Glutamatergic neuron (in vitro differentiated cells): Measurements from ENCODE around the gene AUTS2. TPM values are rescaled to one million over a fixed set of nuclear protein-coding genes. Genes with fewer than 3 reads are reported as not detected.

Experiments
- DNase-seq: peaks from one replicate; pipeline ENCODE4 v3.0.0; 2022
- H3K27ac Mint-ChIP-seq: one replicate; pipeline ENCODE4 v1.8.0; 2020; ENCODE audit warnings: mild to moderate bottlenecking, mixed read lengths, inconsistent platforms; ENCODE audit not compliant: unreplicated experiment
- H3K27me3 Mint-ChIP-seq: one replicate; pipeline ENCODE4 v1.8.0; 2020; ENCODE audit warnings: mild to moderate bottlenecking, moderate library complexity, mixed read lengths, inconsistent platforms; ENCODE audit not compliant: unreplicated experiment
- H3K36me3 Mint-ChIP-seq: one replicate; pipeline ENCODE4 v1.8.0; 2020; ENCODE audit warnings: mild to moderate bottlenecking, mixed read lengths, inconsistent platforms; ENCODE audit not compliant: unreplicated experiment
- H3K4me1 Mint-ChIP-seq: one replicate; pipeline ENCODE4 v1.8.0; 2020; ENCODE audit warnings: mild to moderate bottlenecking, low read depth, mixed read lengths, inconsistent platforms; ENCODE audit not compliant: unreplicated experiment
- H3K4me3 Mint-ChIP-seq: one replicate; pipeline ENCODE4 v1.8.0; 2020; ENCODE audit warnings: mild to moderate bottlenecking, mixed read lengths, inconsistent platforms; ENCODE audit not compliant: unreplicated experiment
- H3K9me3 Mint-ChIP-seq: one replicate; pipeline ENCODE4 v1.8.0; 2020; ENCODE audit warnings: mild to moderate bottlenecking, moderate library complexity, mixed read lengths, inconsistent platforms; ENCODE audit not compliant: unreplicated experiment
- CTCF ChIP-seq: fragments of 200-600 bp; sonication (generic); IDR thresholded peaks from one replicate; pipeline ENCODE4 v1.5.0; 2021; ENCODE audit not compliant: partially characterized antibody, unreplicated experiment
- total RNA-seq: library from RNA; stranded (reverse); fragmentation: NEBNext Ultra II Directional; extraction: Animal tissue kit (Norgen Biotek cat#: 25700); gene quantifications from one replicate; pipeline ENCODE4 v1.2.1, GENCODE V29; 2021; ENCODE audit not compliant: unreplicated experiment

Gene AUTS2
- total RNA-seq, 1 donor from 2014 or later: 300 TPM

GRCh38 chr7:70649323-70649722 lies 1051.0 kb downstream of the AUTS2 start:
- no peak overlapping the region for H3K27ac Mint-ChIP-seq

DNA sequence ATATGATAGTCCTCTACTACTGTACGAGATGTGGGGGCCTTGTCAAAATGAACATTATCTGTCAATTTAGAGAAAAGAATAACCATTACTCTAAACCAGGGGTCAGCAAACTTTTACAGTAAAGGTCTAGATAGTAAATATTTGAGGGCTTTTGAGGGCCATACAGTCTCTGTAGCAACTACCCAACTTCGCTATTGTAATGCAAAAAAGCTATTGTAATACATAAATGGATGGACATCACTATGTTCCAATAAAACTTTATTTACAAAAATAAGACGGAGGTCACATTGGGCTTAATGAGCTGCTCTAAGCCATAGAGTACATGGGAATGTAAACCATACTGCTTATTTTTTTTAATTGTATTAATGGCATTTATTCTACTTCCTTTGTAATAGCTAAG lies 1055.9 kb downstream of the AUTS2 start:
- Mint-ChIP-seq H3K9me3 (peaks cover 3% of the 10 kb centered on the region), H3K27me3 (no peaks in the 10 kb centered on the region), H3K27ac (no peak overlapping the region), H3K36me3 (no peaks in the 10 kb centered on the region), H3K4me3 (no peak overlapping the region), H3K4me1 (peaks cover 9% of the 10 kb centered on the region)
- no peak for DNase-seq
- no peak for TF ChIP-seq CTCF

More at GRCh38 chr7:70649323-70649722, 1051.0 kb downstream of the AUTS2 start:
- Mint-ChIP-seq H3K27me3 (peaks cover 3% of the 10 kb centered on the region), H3K36me3 (no peaks in the 10 kb centered on the region), H3K4me1 (peaks cover 23% of the 10 kb centered on the region), H3K9me3 (peaks cover 6% of the 10 kb centered on the region), H3K4me3 (no peak overlapping the region)
- DNase-seq: no peak
- TF ChIP-seq CTCF: no peak

- Mint-ChIP-seq H3K27me3 (peaks cover 4% of the 10 kb centered on the region), H3K27ac (no peak overlapping the region), H3K9me3 (peaks cover 3% of the 10 kb centered on the region), H3K4me3 (no peak overlapping the region), H3K4me1 (peaks cover 9% of the 10 kb centered on the region), H3K36me3 (no peaks in the 10 kb centered on the region)
- no peak for TF ChIP-seq CTCF
- no peak for DNase-seq
Measured at GRCh38 chr7:70654979-70655378, 1056.7 kb downstream of the AUTS2 start.

DNA sequence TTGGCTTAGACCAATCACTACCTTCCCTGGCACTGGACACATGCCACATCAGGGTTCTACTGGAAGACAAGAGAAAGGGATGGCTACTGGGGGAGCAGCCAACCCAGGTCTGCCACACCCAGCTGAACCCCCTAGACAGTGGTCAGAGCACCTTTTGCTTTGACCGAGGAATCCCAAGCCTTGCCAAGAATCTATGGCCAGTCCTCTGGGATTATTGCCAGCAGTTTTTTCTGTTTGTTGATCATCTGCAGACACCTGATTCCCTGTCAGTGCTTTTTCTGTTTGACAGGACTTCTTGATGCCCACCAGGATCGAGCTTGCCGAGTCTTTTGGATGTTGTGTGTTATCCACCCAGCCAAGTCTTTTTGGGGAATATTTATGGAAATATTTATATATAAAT lies 1057.4 kb downstream of the AUTS2 start:
- no peak for TF ChIP-seq CTCF
- H3K27ac Mint-ChIP-seq: no peak overlapping the region
- no peak overlapping the region for H3K4me3 Mint-ChIP-seq
- peaks cover 3% of the 10 kb centered on the region for H3K9me3 Mint-ChIP-seq
- peaks cover 9% of the 10 kb centered on the region for H3K4me1 Mint-ChIP-seq
- DNase-seq: no peak
- H3K36me3 Mint-ChIP-seq: no peaks in the 10 kb centered on the region
- peaks cover 4% of the 10 kb centered on the region for H3K27me3 Mint-ChIP-seq

GRCh38 chr7:70657571-70657970 lies 1059.3 kb downstream of the AUTS2 start:
- Mint-ChIP-seq H3K4me3 (no peak overlapping the region), H3K27me3 (peaks cover 4% of the 10 kb centered on the region), H3K27ac (no peak overlapping the region), H3K36me3 (peaks cover 7% of the 10 kb centered on the region), H3K9me3 (peaks cover 2% of the 10 kb centered on the region), H3K4me1 (peaks cover 9% of the 10 kb centered on the region)
- no peak for TF ChIP-seq CTCF
- no peak for DNase-seq
